HCT116 (cell line): Measurements from ENCODE around the gene ZNF212.

Source experiments
- CTCF ChIP-seq, 3 experiments: fragments of 200-600 bp in 1 of 3; sonication (generic) in 1 of 3; IDR thresholded peaks in 2 of 3; conservative IDR thresholded peaks in 1 of 3; 2 replicates each; pipeline ENCODE4 v1.5.1; 2012 to 2017; ENCODE audit warnings: low read depth in 2 of 3, low read length in 2 of 3, antibody characterized with exemption in 1 of 3, borderline replicate concordance in 1 of 3, control low read depth in 1 of 3, mild to moderate bottlenecking in 1 of 3, mixed read lengths in 1 of 3, mixed run types in 1 of 3, moderate library complexity in 1 of 3; ENCODE audit not compliant: insufficient read depth in 1 of 3
- TCF7L2 ChIP-seq: IDR thresholded peaks from 2 replicates; pipeline ENCODE4 v1.7.0; 2011; ENCODE audit warnings: borderline replicate concordance, inconsistent platforms; ENCODE audit not compliant: insufficient read depth, insufficient read length; ENCODE audit errors: extremely low read depth
- ZNF274 ChIP-seq: fragments of 200-500 bp; sonication (Bioruptor generic); IDR thresholded peaks from 2 replicates; pipeline ENCODE4 v1.6.1; 2014; ENCODE audit warnings: mild to moderate bottlenecking, low read depth, low read length, inconsistent platforms

GRCh38 chr7:149245244-149245643 lies 5.8 kb downstream of the ZNF212 start:
- TF ChIP-seq ZNF274 = no peak
- TF ChIP-seq CTCF (IDR thresholded peaks at IDR 0.05 in 2 of 3, conservative IDR thresholded peaks at IDR 0.05 in 1 of 3; ENCODE audit: borderline replicate concordance in 1 of 3, insufficient read depth in 1 of 3, low read depth in 2 of 3, low read length in 2 of 3) = no peak
- no peak for TF ChIP-seq TCF7L2
